Right atrium auricular region (tissue), 2 donors: ENCODE data around the gene ZDHHC5. TPM values are rescaled to one million over a fixed set of nuclear protein-coding genes. Genes with fewer than 3 reads are reported as not detected.

Experiments used
- DNase-seq: peaks from one replicate; pipeline ENCODE4 v3.0.0-alpha.2; 2019; ENCODE audit warnings: low spot score
- H3K27ac ChIP-seq, 2 donors: fragments of 200-600 bp; sonication (generic); 1 replicate in 1 of 2; 2 replicates in 1 of 2; pipeline ENCODE4 v1.5.1; 2016 to 2019
- H3K27me3 ChIP-seq, 2 donors: fragments of 200-600 bp; sonication (generic); one replicate each; pipeline versions ENCODE4 v1.5.1 to v1.6.0; 2017 to 2019
- H3K36me3 ChIP-seq: fragments of 200-600 bp; sonication (generic); one replicate; pipeline ENCODE4 v1.5.1; 2016
- H3K4me1 ChIP-seq, 2 donors: fragments of 200-600 bp; sonication (generic); one replicate each; pipeline versions ENCODE4 v1.5.1 to v1.6.0; 2017 to 2019
- H3K4me3 ChIP-seq, 2 donors: fragments of 200-600 bp; sonication (generic); 1 replicate in 1 of 2; 2 replicates in 1 of 2; pipeline ENCODE4 v1.5.1; 2017 to 2019; ENCODE audit warnings: mild to moderate bottlenecking in 1 of 2, moderate library complexity in 1 of 2
- H3K9me3 ChIP-seq, 2 donors: fragments of 200-600 bp; sonication (generic); one replicate each; pipeline ENCODE4 v1.5.1; 2019
- CTCF ChIP-seq, 2 donors: fragments of 200-600 bp; sonication (generic); IDR thresholded peaks; one replicate each; pipeline ENCODE4 v1.5.1; 2019; ENCODE audit warnings: antibody characterized with exemption in 2 of 2
- total RNA-seq, 2 donors: library from RNA; depleted of rRNA; stranded (reverse); fragments of >200 nt; gene quantifications; one replicate each; pipeline ENCODE4 v1.1.0, GENCODE V29; 2016

The ZDHHC5 gene
- total RNA-seq, 2 donors from 2014 or later, result 44.9 to 56.7 TPM

- TF ChIP-seq CTCF (IDR thresholded peaks at IDR 0.05), result no peak
- H3K9me3 ChIP-seq, result no peaks in the 10 kb centered on the region
- no peak for DNase-seq
- no peak overlapping the region for H3K4me3 ChIP-seq
- H3K27me3 ChIP-seq, result peaks cover 9 to 32% of the 10 kb centered on the region in 2 donors
- no peaks in the 10 kb centered on the region for H3K36me3 ChIP-seq
- peaks cover 0 to 61% of the 10 kb centered on the region in 2 donors for H3K4me1 ChIP-seq
- peak overlapping the region in 1 of 2 donors; percentile 10 for H3K27ac ChIP-seq
Observed at GRCh38 chr11:57646194-57646798, 21.6 kb upstream of the ZDHHC5 start.

GRCh38 chr11:57646799-57647303 lies 21.1 kb upstream of the ZDHHC5 start:
- peaks cover 9 to 32% of the 10 kb centered on the region in 2 donors for H3K27me3 ChIP-seq
- TF ChIP-seq CTCF (IDR thresholded peaks at IDR 0.05), result no peak
- H3K9me3 ChIP-seq, result no peaks in the 10 kb centered on the region
- H3K4me1 ChIP-seq, result peaks cover 0 to 59% of the 10 kb centered on the region in 2 donors
- no peak overlapping the region for H3K27ac ChIP-seq
- H3K36me3 ChIP-seq, result no peaks in the 10 kb centered on the region
- DNase-seq, result no peak
- H3K4me3 ChIP-seq, result no peak overlapping the region

GRCh38 chr11:57647372-57647771 lies 20.5 kb upstream of the ZDHHC5 start:
- Histone ChIP-seq H3K9me3 (no peaks in the 10 kb centered on the region), H3K36me3 (no peaks in the 10 kb centered on the region), H3K27me3 (peaks cover 9 to 32% of the 10 kb centered on the region in 2 donors), H3K4me1 (peaks cover 0 to 59% of the 10 kb centered on the region in 2 donors), H3K4me3 (no peak overlapping the region), H3K27ac (no peak overlapping the region)
- TF ChIP-seq CTCF (IDR thresholded peaks at IDR 0.05), result no peak
- DNase-seq, result no peak

- no peak for DNase-seq
- Histone ChIP-seq H3K27me3 (peaks cover 9 to 32% of the 10 kb centered on the region in 2 donors), H3K9me3 (no peaks in the 10 kb centered on the region), H3K27ac (no peak overlapping the region), H3K4me1 (peaks cover 0 to 59% of the 10 kb centered on the region in 2 donors), H3K4me3 (peak overlapping the region in 1 of 2 donors; percentile 48), H3K36me3 (no peaks in the 10 kb centered on the region)
- no peak for TF ChIP-seq CTCF (IDR thresholded peaks at IDR 0.05)
Observed at GRCh38 chr11:57647960-57648800, 19.7 kb upstream of the ZDHHC5 start.

GRCh38 chr11:57648801-57649735 lies 18.8 kb upstream of the ZDHHC5 start:
- peaks cover 0 to 59% of the 10 kb centered on the region in 2 donors for H3K4me1 ChIP-seq
- H3K27me3 ChIP-seq, result peaks cover 9 to 32% of the 10 kb centered on the region in 2 donors
- H3K36me3 ChIP-seq, result no peaks in the 10 kb centered on the region
- TF ChIP-seq CTCF (IDR thresholded peaks at IDR 0.05), result no peak
- peak overlapping the region; percentile 29 to 48 for H3K4me3 ChIP-seq
- H3K9me3 ChIP-seq, result no peaks in the 10 kb centered on the region
- no peak for DNase-seq
- H3K27ac ChIP-seq, result peak overlapping the region in 1 of 2 donors; percentile 32
